ENCODE results near the gene GRAMD2B.
"Not testable (repeated sequence)": the region's sequence is repeated elsewhere in the genome, so short reads cannot be mapped to it uniquely, and the experiment has no call there.

The GRAMD2B gene

DNA sequence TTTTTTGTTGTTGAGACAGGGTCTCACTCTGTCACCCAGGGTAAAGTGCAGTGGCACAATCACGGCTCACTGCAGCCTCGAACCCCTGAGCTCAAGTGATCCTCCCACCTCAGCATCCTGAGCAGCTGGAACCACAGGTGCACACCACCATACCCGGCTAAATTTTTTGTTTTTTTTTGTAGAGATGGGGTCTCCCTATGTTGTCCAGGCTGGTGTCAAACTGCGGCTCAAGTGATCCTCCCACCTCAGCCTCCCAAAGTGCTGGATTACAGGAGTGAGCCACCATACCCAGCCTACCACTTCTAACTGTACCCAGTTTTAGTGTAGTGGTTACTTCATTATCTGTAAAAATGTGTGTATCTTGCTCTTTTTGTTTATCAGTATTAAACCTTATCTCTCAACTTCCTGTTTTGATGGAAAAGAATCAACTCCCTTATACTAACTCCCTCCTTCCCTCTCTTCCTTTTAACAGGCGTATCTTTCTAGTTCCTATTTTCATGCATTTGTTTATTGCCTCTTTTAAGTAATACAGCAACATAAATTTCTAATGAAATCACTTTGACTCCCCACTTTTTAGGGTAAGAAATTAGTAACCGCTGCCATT lies 33.1 kb downstream of the GRAMD2B start:
- H3K9ac ChIP-seq: no peak overlapping the region
- TF ChIP-seq Cebpa-rat (IDR thresholded peaks at IDR 0.05): no peak
- peaks cover 5% of the 10 kb centered on the region; the same call in 1 of the 2 replicates for H3K4me1 ChIP-seq
- H3K36me3 ChIP-seq: no peaks in the 10 kb centered on the region
- no peak overlapping the region for H3K4me3 ChIP-seq
- H3K9me3 ChIP-seq: no peaks in the 10 kb centered on the region
- H3K27ac ChIP-seq: no peak overlapping the region
- no peak overlapping the region for H3K4me2 ChIP-seq
- no peaks in the 10 kb centered on the region for H3K27me3 ChIP-seq
- no peaks in the 10 kb centered on the region for H4K20me1 ChIP-seq

DNA sequence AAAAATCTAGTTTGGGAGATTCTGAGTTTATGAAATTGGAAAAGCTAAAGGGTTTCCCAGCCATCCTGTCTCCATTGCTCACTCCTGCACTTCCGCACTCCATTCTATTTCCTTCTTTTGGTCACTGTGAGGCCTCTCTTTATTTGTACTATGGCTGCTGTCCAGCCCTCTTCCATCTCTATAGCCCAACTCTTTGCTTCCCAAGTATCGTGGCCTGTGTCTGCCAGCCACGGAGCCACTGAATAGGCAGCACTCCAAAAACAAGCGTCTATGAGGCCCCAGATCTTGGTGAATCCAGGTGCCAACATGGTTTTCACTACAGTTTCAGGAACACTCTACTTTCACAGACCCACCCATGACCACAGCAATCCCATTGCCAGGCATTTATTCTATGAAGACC lies 37.2 kb downstream of the GRAMD2B start:
- H3K4me2 ChIP-seq: no peak overlapping the region
- no peak for TF ChIP-seq Cebpa-rat (IDR thresholded peaks at IDR 0.05)
- no peak overlapping the region for H3K4me3 ChIP-seq
- H3K9me3 ChIP-seq: no peaks in the 10 kb centered on the region
- no peak overlapping the region for H3K9ac ChIP-seq
- H3K27me3 ChIP-seq: no peaks in the 10 kb centered on the region
- H3K27ac ChIP-seq: no peak overlapping the region
- H3K4me1 ChIP-seq: peaks cover 18% of the 10 kb centered on the region
- H4K20me1 ChIP-seq: no peaks in the 10 kb centered on the region
- H3K36me3 ChIP-seq: no peaks in the 10 kb centered on the region

DNA sequence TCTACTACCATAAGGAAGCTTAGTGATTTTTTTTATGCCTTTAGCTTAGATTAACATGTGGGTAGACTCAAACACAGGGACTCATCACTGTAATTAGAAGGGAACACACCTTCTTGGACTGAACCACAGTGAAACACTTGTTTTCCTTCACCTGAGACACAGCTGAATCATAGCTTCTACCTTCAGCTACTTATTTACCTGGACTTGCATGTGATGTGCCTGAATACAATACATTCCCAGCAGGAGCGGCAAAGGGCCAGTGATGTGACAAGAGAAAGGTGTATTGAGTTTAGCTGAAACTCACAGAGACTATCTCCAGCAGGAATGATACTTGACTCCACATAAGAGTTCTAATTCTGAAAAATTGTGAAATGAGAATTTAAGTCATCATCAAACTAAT lies 37.8 kb downstream of the GRAMD2B start:
- no peak overlapping the region for H3K27ac ChIP-seq
- no peak for TF ChIP-seq Cebpa-rat (IDR thresholded peaks at IDR 0.05)
- H3K4me3 ChIP-seq: no peak overlapping the region
- no peak overlapping the region for H3K9ac ChIP-seq
- H3K36me3 ChIP-seq: no peaks in the 10 kb centered on the region
- H3K9me3 ChIP-seq: no peaks in the 10 kb centered on the region
- H3K4me1 ChIP-seq: peaks cover 18% of the 10 kb centered on the region
- H3K27me3 ChIP-seq: no peaks in the 10 kb centered on the region
- no peak overlapping the region for H3K4me2 ChIP-seq
- no peaks in the 10 kb centered on the region for H4K20me1 ChIP-seq

DNA sequence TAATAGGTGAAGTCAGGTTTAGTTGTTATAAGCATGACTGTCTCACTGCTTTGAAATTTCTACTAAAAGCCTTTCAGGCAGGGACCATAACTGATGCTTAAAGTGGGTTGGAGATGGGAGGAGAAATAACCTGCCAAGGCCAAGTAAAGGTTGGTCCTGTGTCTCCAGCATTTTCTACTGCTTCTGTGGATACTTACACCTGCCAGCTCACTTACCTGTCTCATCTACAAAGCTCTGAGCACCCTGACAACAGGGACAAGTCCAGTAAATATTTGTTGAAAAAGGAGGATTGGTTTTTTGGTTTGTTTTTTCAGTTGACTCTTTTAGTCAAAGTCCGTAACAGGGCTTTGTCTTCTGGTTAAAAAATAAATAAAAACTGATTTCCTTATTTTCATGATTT lies 38.6 kb downstream of the GRAMD2B start:
- Histone ChIP-seq H3K4me1 (peaks cover 18% of the 10 kb centered on the region), H3K36me3 (no peaks in the 10 kb centered on the region), H3K9ac (no peak overlapping the region), H3K27ac (no peak overlapping the region), H3K4me2 (peak overlapping the region; percentile 53), H4K20me1 (no peaks in the 10 kb centered on the region), H3K27me3 (no peaks in the 10 kb centered on the region), H3K4me3 (no peak overlapping the region), H3K9me3 (no peaks in the 10 kb centered on the region)
- no peak for TF ChIP-seq Cebpa-rat (IDR thresholded peaks at IDR 0.05)

DNA sequence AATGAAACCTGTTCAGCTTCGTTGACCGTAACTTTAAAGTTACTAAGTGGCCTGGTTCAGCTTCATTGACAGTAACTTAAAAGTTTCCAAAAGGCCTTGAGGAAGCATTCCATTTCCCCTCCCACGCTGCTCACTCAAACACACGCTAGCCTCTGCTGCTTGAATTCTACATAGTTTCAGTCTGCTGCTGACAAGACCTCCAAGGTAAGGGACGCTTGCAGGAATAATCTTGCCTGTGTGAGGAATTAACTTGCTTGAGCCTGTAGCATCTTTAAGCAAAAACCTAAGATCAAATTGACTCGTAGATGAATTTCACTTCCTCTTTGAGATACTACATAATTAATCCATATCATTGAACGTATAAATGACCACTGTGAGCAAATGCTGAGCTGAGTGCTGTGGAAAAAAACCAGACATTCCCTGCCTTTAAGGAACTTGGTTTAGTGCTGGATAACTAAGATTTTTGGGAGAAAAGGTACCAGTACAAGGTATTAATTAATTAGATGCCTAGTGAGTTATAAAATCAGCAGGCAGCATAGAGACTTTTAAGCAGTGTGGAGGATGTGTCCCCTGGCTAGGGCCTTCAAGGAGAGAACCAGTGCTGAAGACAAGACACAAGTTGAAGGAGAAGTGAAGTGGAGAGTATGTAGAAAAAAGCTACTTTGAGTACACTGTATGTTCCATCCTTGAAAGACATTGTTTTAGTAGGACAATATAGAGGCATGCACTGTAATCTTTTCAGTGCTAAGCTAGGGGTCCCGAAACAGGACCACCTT lies 39.2 kb downstream of the GRAMD2B start:
- Histone ChIP-seq H3K4me3 (no peak overlapping the region), H3K9me3 (no peaks in the 10 kb centered on the region), H3K36me3 (no peaks in the 10 kb centered on the region), H3K9ac (no peak overlapping the region), H3K27ac (no peak overlapping the region), H3K27me3 (no peaks in the 10 kb centered on the region), H4K20me1 (no peaks in the 10 kb centered on the region), H3K4me2 (peak overlapping the region; percentile 53), H3K4me1 (peaks cover 18% of the 10 kb centered on the region)
- TF ChIP-seq Cebpa-rat (IDR thresholded peaks at IDR 0.05): no peak

DNA sequence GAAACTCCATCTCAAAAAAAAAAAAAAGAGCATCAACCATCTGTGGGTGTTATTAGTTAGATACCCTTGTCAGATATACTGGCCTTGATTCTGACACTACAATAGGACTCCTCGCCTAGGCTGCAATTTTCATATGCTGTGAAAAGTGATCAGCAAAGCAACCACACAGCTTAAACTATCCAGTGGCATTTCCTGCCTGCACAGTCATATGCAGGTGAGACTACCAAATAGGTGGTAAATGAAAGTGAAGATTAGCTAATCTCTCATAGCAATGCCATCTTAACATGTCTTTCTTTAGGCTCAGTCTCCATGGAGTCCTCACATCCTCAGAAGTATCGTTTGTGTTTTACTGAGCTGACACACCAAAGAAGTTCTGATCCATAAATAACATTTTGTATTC lies 40.8 kb downstream of the GRAMD2B start:
- Histone ChIP-seq H3K27me3 (no peaks in the 10 kb centered on the region), H3K9ac (no peak overlapping the region), H4K20me1 (no peaks in the 10 kb centered on the region), H3K4me1 (peaks cover 13% of the 10 kb centered on the region), H3K4me2 (no peak overlapping the region), H3K36me3 (no peaks in the 10 kb centered on the region), H3K27ac (no peak overlapping the region), H3K4me3 (no peak overlapping the region), H3K9me3 (no peaks in the 10 kb centered on the region)
- no peak for TF ChIP-seq Cebpa-rat (IDR thresholded peaks at IDR 0.05)

DNA sequence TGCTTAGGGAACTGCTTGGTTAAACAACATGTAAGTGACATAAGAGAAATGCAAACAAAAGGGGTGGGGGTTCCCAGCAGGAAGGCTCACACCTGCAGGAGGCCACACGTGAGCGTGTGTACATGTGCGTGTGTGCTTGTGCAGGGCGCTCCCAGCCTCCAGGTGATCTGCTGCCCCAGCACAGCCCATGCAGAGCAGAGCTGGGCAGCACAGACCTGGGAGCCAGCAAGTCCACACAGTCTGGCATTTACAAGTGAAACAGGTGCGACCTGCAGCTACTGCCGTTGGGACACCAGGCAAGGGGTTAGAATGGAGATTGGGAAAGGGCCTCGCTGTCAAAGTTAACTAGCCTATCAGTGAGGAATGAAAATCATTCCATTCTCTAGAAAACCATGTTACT lies 41.8 kb downstream of the GRAMD2B start:
- Histone ChIP-seq H4K20me1 (no peaks in the 10 kb centered on the region), H3K27ac (no peak overlapping the region), H3K4me2 (no peak overlapping the region), H3K36me3 (no peaks in the 10 kb centered on the region), H3K9ac (no peak overlapping the region), H3K4me1 (peaks cover 13% of the 10 kb centered on the region), H3K27me3 (no peaks in the 10 kb centered on the region), H3K9me3 (no peaks in the 10 kb centered on the region), H3K4me3 (no peak overlapping the region)
- no peak for TF ChIP-seq Cebpa-rat (IDR thresholded peaks at IDR 0.05)

DNA sequence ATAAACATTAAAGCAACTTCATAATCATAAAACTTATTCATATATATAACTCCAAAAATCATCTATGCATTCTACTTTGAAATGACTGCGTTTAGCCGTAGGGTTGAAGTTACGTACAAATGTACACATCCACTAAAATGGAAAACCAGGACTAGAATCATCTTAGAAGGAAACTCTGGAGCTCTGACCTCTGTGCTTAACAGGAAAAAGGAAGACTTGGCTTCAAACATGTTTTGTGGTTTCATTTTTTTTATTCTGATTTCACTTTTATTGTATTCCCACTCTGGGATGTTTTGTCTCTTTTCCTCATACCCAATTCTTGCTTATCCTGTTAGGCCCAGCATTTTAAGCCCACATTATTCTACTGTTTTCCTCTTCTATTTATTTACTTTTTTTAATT lies 44.9 kb downstream of the GRAMD2B start:
- no peak overlapping the region for H3K4me2 ChIP-seq
- no peaks in the 10 kb centered on the region for H3K27me3 ChIP-seq
- no peak overlapping the region for H3K9ac ChIP-seq
- no peaks in the 10 kb centered on the region for H3K4me1 ChIP-seq
- H4K20me1 ChIP-seq: no peaks in the 10 kb centered on the region
- no peaks in the 10 kb centered on the region for H3K36me3 ChIP-seq
- no peaks in the 10 kb centered on the region for H3K9me3 ChIP-seq
- no peak overlapping the region for H3K27ac ChIP-seq
- no peak for TF ChIP-seq Cebpa-rat (IDR thresholded peaks at IDR 0.05)
- no peak overlapping the region for H3K4me3 ChIP-seq

DNA sequence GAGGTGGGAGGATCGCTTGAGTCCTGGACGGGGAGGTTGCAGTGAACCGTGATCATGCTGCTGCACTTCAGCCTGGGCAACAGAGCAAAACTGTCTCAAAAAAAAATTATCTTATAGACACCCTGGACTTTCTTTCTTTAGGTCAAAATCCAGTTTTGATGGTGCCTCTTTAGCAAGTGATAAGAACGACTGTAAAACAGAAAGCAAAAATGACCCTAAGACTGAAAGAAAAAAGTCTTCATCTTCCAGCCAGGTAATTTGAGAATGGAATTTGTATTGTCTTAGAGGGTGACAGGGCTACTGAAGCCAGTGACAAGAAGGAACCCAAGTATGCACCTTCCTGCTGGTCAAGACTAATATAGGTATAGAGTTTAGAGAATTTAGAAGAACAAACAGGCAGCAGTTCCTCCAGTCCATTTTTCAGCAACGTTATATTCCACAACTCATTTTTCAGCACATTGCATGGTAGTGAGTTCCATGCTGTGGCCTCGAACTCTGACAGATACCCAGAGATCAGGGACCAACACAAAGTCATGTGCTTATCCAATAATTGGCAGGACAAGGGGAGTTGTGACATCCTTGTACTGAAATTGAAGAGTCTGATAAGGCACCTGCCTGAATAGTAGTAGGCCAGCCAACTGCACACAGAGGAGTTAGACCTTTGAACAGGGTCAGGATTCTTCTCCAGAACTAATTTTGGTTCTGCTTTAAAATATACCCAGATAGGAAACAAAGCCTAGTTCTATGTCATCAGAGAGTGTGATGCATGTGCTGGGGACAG lies 46.5 kb downstream of the GRAMD2B start:
- no peaks in the 10 kb centered on the region for H3K9me3 ChIP-seq
- no peaks in the 10 kb centered on the region for H3K27me3 ChIP-seq
- TF ChIP-seq Cebpa-rat (IDR thresholded peaks at IDR 0.05): no peak
- no peak overlapping the region for H3K9ac ChIP-seq
- H3K4me2 ChIP-seq: no peak overlapping the region
- H3K4me3 ChIP-seq: no peak overlapping the region
- H3K4me1 ChIP-seq: no peaks in the 10 kb centered on the region
- no peak overlapping the region for H3K27ac ChIP-seq
- no peaks in the 10 kb centered on the region for H3K36me3 ChIP-seq
- no peaks in the 10 kb centered on the region for H4K20me1 ChIP-seq

DNA sequence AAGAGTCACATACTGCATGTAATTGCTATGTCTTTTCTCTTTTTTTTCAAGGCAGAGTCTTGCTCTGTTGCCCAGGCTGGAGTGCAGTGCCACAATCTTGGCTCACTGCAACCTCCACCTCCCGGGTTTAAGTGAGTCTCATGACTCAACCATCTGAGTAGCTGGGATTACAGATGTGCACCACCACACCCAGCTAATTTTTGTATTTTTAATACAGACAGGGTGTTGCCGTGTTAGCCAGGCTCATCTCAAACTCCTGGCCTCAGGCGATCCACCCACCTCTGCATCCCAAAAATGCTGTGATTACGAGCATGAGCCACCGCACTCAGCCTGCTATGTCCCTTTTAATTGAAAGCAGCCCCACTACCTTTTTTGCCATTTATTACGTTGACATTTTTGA lies 47.3 kb downstream of the GRAMD2B start:
- H3K36me3 ChIP-seq, H3K4me2 ChIP-seq, H3K9me3 ChIP-seq, H3K4me3 ChIP-seq, H3K27ac ChIP-seq, H4K20me1 ChIP-seq, H3K4me1 ChIP-seq, H3K9ac ChIP-seq, H3K27me3 ChIP-seq: not testable (repeated sequence)
